CD4-positive, alpha-beta T cell treated with Interleukin-10 for 1 hour (primary cell): ENCODE measurements around the gene OR2L3.
"Not testable (repeated sequence)": the region's sequence is repeated elsewhere in the genome, so short reads cannot be mapped to it uniquely, and the experiment has no call there.

Source experiments
- DNase-seq: peaks from one replicate; pipeline ENCODE4 v3.0.0-alpha.2; 2020

The OR2L3 gene

GRCh38 chr1:248046536-248046935 is at the start of gene OR2L3:
OR2L3 (plus strand) TSS chr1:248046836; CDS start chr1:248060682, 13,846 bp downstream.
- DNase-seq, result no peak

- DNase-seq, result no peak
Observed at GRCh38 chr1:247998811-247999210, 47.8 kb upstream of the OR2L3 start.

- no peak for DNase-seq
Observed at GRCh38 chr1:248000169-248000568, 46.5 kb upstream of the OR2L3 start.

GRCh38 chr1:248007778-248008177 is 38.9 kb upstream of the OR2L3 start:
- no peak for DNase-seq

- DNase-seq, result no peak
Observed at GRCh38 chr1:248009681-248010080, 37.0 kb upstream of the OR2L3 start.

- no peak for DNase-seq
Observed at GRCh38 chr1:248013229-248013710, 33.4 kb upstream of the OR2L3 start, which contains the start of gene OR2L5. OR2L5 (plus strand) TSS chr1:248013660; CDS start chr1:248021948, 8,288 bp downstream.

GRCh38 chr1:248015803-248016202 is 30.8 kb upstream of the OR2L3 start:
- no peak for DNase-seq

- no peak for DNase-seq
Observed at GRCh38 chr1:248029770-248030169, 16.9 kb upstream of the OR2L3 start, which contains the start of gene OR2L2. OR2L2 (plus strand) TSS chr1:248030070; CDS start chr1:248038268, 8,198 bp downstream.

- DNase-seq, result no peak
Observed at GRCh38 chr1:248045209-248045608, 1.4 kb upstream of the OR2L3 start.

GRCh38 chr1:248047008-248047407 is 372 bp downstream of the OR2L3 start:
- no peak for DNase-seq

GRCh38 chr1:248054671-248055070 is 8.0 kb downstream of the OR2L3 start:
- DNase-seq, result no peak

GRCh38 chr1:248055261-248055660 is 8.6 kb downstream of the OR2L3 start:
- no peak for DNase-seq

GRCh38 chr1:248065071-248065470 is 18.4 kb downstream of the OR2L3 start:
- DNase-seq, result no peak

GRCh38 chr1:248065604-248066003 is 19.0 kb downstream of the OR2L3 start:
- no peak for DNase-seq

- DNase-seq, result not testable (repeated sequence)
Observed at GRCh38 chr1:248083864-248084263, 37.2 kb downstream of the OR2L3 start.

- DNase-seq, result no peak
Observed at GRCh38 chr1:248094884-248095283, 48.2 kb downstream of the OR2L3 start, which contains the start of gene OR2L13. OR2L13 (plus strand) TSS chr1:248095184; CDS start chr1:248099376, 4,192 bp downstream.

GRCh38 chr1:248098529-248098928 is 51.9 kb downstream of the OR2L3 start:
- no peak for DNase-seq

GRCh38 chr1:248102847-248103246 is 56.2 kb downstream of the OR2L3 start:
- DNase-seq, result no peak

GRCh38 chr1:248111157-248111556 is 64.5 kb downstream of the OR2L3 start:
- DNase-seq, result no peak
